ENCODE data around the gene TMEM258.

The TMEM258 gene

DNA sequence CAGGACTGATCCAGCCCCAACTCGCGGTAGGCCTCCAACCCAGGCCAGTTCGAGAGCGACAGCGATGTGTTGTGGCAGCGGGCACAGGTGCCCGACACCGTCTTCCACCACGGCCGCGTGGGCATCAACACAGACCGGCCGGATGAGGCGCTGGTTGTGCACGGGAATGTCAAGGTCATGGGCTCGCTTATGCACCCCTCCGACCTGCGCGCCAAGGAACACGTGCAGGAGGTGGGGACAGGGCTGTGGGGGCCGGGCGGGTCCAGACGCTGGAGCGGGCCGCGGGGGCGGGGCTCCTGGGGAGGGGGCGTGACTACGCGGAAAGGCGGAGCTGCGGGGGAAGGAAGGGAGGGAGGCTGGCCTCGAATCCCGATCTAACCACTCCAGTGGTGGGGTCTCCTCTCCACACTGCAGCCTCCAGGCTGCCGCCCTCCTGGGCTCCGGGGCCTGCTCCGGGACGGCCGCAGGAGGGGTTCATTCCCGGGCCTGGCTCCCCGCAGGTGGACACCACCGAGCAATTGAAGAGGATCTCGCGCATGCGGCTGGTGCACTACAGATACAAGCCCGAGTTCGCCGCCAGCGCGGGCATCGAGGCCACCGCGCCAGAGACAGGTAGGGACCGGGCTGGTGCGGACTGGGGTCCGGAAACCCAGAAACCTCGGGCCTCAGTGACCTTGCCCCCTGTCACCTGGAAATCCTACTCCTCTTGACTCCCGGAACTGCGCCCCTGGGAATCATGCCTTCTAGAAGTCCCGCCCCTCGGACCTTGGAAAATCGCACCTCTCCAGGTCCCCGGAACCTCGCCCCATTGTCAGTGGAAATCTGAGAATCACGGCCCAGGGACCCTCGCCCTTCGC, 14.9 kb downstream of the TMEM258 start:
- no peaks in the 10 kb centered on the region; the same call in 1 of the 2 replicates for H3K36me3 ChIP-seq
- no peak for TF ChIP-seq Cebpa-rat (IDR thresholded peaks at IDR 0.05)
- no peak overlapping the region for H3K27ac ChIP-seq
- H3K9ac ChIP-seq: no peak overlapping the region
- H4K20me1 ChIP-seq: no peaks in the 10 kb centered on the region
- no peaks in the 10 kb centered on the region for H3K9me3 ChIP-seq
- no peaks in the 10 kb centered on the region for H3K27me3 ChIP-seq
- peak overlapping the region; percentile 56 for H3K4me3 ChIP-seq
- H3K4me2 ChIP-seq: peak overlapping the region; percentile 86
- H3K4me1 ChIP-seq: peaks cover 47% of the 10 kb centered on the region

GRCh38 chr11:61776561-61777075, 15.8 kb downstream of the TMEM258 start:
- Histone ChIP-seq H3K9me3 (no peaks in the 10 kb centered on the region), H3K9ac (no peak overlapping the region), H3K36me3 (no peaks in the 10 kb centered on the region), H4K20me1 (no peaks in the 10 kb centered on the region), H3K27ac (no peak overlapping the region), H3K27me3 (no peaks in the 10 kb centered on the region), H3K4me1 (peaks cover 50% of the 10 kb centered on the region), H3K4me2 (peak overlapping the region; percentile 86), H3K4me3 (no peak overlapping the region)
- no peak for TF ChIP-seq Cebpa-rat (IDR thresholded peaks at IDR 0.05)

DNA sequence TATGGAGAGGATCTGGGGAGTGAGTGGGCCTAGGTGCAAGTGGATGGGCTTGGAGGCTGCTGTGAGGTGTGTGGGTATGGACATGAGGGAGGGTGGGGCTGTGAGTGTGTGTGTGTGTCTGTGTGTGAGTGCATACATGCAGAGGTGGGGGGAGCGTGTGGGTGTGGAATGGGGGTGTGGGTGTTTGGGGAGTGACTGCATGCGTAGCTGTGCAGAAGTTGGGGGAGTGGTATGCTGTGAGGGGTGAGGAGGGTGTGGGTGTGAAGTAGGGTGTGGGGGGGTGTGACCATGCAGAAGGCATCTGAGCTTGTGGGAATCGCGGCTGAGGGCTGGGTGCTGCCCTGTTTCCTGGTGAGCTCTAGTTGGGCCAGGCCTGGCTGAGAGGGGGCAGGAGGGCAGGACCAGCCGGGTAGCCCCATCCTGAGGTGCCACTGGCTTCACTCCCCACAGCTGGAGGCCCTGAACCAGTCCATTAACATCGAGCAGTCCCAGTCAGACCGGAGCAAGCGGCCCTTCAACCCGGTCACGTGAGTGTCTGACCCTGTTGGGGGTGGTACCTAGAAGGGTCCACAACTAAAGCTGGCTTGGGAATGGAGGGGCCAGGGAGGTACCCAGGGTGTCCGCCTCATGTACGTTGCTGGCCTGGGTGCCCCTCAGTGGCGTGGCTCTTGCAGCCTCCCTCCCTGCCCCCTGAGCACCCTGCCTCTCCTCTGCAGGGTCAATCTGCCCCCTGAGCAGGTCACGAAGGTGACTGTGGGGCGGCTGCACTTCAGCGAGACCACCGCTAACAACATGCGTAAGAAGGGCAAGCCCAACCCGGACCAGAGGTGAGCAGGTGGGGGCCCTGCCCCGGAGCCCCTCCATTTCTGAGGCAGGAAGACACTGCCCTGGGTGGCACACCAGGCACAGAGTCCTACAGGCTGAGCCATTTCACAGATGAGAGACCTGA, 16.5 kb downstream of the TMEM258 start:
- Histone ChIP-seq H3K4me3 (no peak overlapping the region), H3K36me3 (no peaks in the 10 kb centered on the region)

DNA sequence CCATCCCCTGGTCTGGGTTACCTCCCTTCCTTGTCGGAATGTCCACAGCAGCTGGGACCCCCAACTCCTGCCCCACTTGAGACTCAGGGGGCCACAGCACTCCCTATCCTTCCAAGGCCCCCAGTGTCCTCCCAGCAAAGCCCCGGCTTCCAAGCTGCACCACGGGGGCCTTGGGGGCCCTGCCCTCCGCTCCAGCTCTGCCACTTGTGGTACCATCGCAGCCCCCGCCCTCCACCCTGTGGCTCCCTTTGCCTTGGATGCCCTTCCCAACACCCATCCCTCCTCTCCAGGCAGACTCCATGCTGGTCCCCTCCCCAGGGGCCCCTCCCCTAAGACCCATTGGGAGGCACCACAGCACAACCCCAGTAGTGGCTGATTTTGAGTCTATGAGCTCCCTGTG, 17.3 kb downstream of the TMEM258 start:
- Histone ChIP-seq H3K4me1 (peaks cover 50% of the 10 kb centered on the region), H3K27ac (no peak overlapping the region), H3K9me3 (no peaks in the 10 kb centered on the region), H3K36me3 (no peaks in the 10 kb centered on the region), H3K9ac (no peak overlapping the region), H3K27me3 (no peaks in the 10 kb centered on the region), H3K4me3 (no peak overlapping the region), H3K4me2 (no peak overlapping the region), H4K20me1 (no peaks in the 10 kb centered on the region)
- TF ChIP-seq Cebpa-rat (IDR thresholded peaks at IDR 0.05): no peak

More for the DNA sequence above, 16.5 kb downstream of the TMEM258 start:
- H3K27ac ChIP-seq: no peak overlapping the region
- no peaks in the 10 kb centered on the region for H3K9me3 ChIP-seq
- no peaks in the 10 kb centered on the region for H4K20me1 ChIP-seq
- H3K27me3 ChIP-seq: no peaks in the 10 kb centered on the region
- peaks cover 50% of the 10 kb centered on the region for H3K4me1 ChIP-seq
- peak overlapping the region; percentile 86 for H3K4me2 ChIP-seq
- no peak for TF ChIP-seq Cebpa-rat (IDR thresholded peaks at IDR 0.05)
- H3K9ac ChIP-seq: no peak overlapping the region

- Histone ChIP-seq H3K27me3 (no peaks in the 10 kb centered on the region), H3K4me2 (no peak overlapping the region), H3K9ac (no peak overlapping the region), H3K4me1 (peaks cover 46% of the 10 kb centered on the region), H3K9me3 (no peaks in the 10 kb centered on the region), H3K36me3 (no peaks in the 10 kb centered on the region), H4K20me1 (no peaks in the 10 kb centered on the region), H3K27ac (no peak overlapping the region), H3K4me3 (no peak overlapping the region)
- no peak for TF ChIP-seq Cebpa-rat (IDR thresholded peaks at IDR 0.05)
Observed at GRCh38 chr11:61774411-61774810, 18.0 kb downstream of the TMEM258 start.

- Histone ChIP-seq H3K27me3 (no peaks in the 10 kb centered on the region), H3K4me1 (peaks cover 47% of the 10 kb centered on the region), H3K9ac (no peak overlapping the region), H3K4me3 (no peak overlapping the region), H3K9me3 (no peaks in the 10 kb centered on the region), H3K4me2 (no peak overlapping the region), H3K36me3 (no peaks in the 10 kb centered on the region), H3K27ac (no peak overlapping the region), H4K20me1 (no peaks in the 10 kb centered on the region)
- no peak for TF ChIP-seq Cebpa-rat (IDR thresholded peaks at IDR 0.05)
Observed at GRCh38 chr11:61773809-61774208, 18.6 kb downstream of the TMEM258 start.

GRCh38 chr11:61773356-61773755, 19.0 kb downstream of the TMEM258 start:
- Histone ChIP-seq H3K36me3 (no peaks in the 10 kb centered on the region), H3K9ac (no peak overlapping the region), H3K4me2 (no peak overlapping the region), H3K27ac (no peak overlapping the region), H3K27me3 (no peaks in the 10 kb centered on the region), H3K4me3 (no peak overlapping the region), H3K4me1 (peaks cover 51% of the 10 kb centered on the region), H3K9me3 (no peaks in the 10 kb centered on the region), H4K20me1 (no peaks in the 10 kb centered on the region)
- TF ChIP-seq Cebpa-rat (IDR thresholded peaks at IDR 0.05): no peak

DNA sequence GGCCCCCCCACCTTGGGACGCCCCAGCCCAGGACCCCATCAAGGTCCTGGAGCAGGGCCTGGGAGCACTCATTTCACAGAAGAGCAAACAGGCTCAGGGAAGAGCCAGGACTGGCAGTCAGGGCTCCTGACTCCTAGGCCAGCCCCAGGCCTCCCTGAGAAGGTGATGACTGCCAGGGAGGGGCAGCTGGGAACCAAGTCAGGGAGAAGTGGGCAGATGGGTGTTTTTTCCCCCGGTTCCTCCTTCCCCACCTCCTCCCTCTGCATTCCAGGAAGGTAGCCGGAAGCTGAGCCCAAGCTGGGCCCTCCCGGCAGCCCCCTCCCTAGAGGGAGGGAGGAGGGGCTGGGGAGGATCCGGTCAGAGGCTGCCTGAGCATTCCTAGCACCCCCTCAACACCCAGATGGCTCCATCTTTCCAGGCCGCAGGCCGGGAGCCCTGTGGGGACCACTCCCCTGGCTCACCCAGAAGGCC, 20.4 kb downstream of the TMEM258 start:
- H3K27me3 ChIP-seq: no peaks in the 10 kb centered on the region
- H3K4me3 ChIP-seq: no peak overlapping the region
- H3K36me3 ChIP-seq: no peaks in the 10 kb centered on the region
- H3K4me2 ChIP-seq: peak overlapping the region; percentile 51; the same call in 1 of the 2 replicates
- TF ChIP-seq Cebpa-rat (IDR thresholded peaks at IDR 0.05): no peak
- H3K4me1 ChIP-seq: peaks cover 46% of the 10 kb centered on the region
- H4K20me1 ChIP-seq: no peaks in the 10 kb centered on the region
- H3K9me3 ChIP-seq: no peaks in the 10 kb centered on the region
- H3K27ac ChIP-seq: peak overlapping the region; percentile 20; the same call in 1 of the 2 replicates
- no peak overlapping the region for H3K9ac ChIP-seq

DNA sequence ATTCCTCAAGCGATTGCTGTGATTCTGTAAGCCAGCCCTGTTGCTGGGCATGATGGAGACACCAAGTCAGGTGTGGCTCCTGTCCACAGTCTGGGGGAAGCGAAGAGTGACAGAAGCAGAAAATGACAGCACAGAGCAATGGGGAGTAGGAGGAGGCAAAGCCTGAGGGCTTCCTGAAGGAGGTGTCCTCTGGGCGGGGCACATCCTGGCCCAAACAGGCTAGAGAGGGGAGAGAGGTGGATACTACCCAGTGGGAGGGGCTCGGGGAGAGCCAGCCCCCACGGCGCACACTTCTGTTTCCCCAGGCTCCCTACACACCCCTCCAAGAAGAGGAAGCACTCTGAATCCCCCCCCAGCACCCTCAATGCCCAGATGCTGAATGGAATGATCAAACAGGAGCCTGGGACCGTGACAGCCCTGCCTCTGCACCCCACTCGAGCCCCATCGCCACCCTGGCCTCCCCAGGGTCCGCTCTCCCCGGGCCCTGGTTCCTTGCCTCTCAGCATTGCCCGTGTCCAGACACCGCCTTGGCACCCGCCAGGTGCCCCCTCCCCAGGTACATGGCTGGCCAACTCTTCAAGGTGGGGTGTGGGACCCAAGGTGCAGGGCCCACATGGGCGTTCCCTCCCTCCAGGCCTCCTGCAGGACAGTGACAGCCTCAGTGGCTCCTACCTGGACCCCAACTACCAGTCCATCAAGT, 21.1 kb downstream of the TMEM258 start:
- Histone ChIP-seq H4K20me1 (no peaks in the 10 kb centered on the region), H3K9me3 (no peaks in the 10 kb centered on the region), H3K36me3 (no peaks in the 10 kb centered on the region), H3K4me2 (no peak overlapping the region), H3K27ac (no peak overlapping the region), H3K27me3 (no peaks in the 10 kb centered on the region), H3K4me3 (no peak overlapping the region), H3K9ac (no peak overlapping the region), H3K4me1 (peaks cover 42% of the 10 kb centered on the region)
- TF ChIP-seq Cebpa-rat (IDR thresholded peaks at IDR 0.05): no peak
